Smooth muscle cell (in vitro differentiated cells): ENCODE data around the gene ANO1. TPM values are rescaled to one million over a fixed set of nuclear protein-coding genes. Genes with fewer than 3 reads are reported as not detected.

Experiments
- polyA plus RNA-seq: library from polyadenylated mRNA; unstranded; fragments of >200 nt; fragmentation: Nextera tagmentation; extraction: Ambion mirVana; gene quantifications from 2 replicates; pipeline ENCODE4 v1.2.1, GENCODE V29; 2016
- small RNA-seq: library from RNA; depleted of rRNA; stranded (forward); fragments of <200 nt; gene quantifications from one replicate; pipeline ENCODE3, GENCODE V24; 2014
- total RNA-seq: library from RNA; depleted of rRNA; stranded (reverse); fragments of >200 nt; gene quantifications from 2 replicates; pipeline ENCODE4 v1.2.3, GENCODE V29; 2014

Gene ANO1
- total and polyA plus RNA-seq, 2 experiments from 2014 or later = 93.4 to 133 TPM

Small RNAs within 50 kb of the gene (small RNA-seq; reads per million reads assigned to genes)
- not detected for gene RNU6-1175P

Other genes with a start within 250 kb of the ANO1 start
- gene FADD, start 125.0 kb downstream of the ANO1 start, total RNA-seq = 18.6 and 22.2 TPM in 2 replicates
- gene FADD, start 125.0 kb downstream of the ANO1 start, polyA plus RNA-seq = 38.8 and 41.3 TPM in 2 replicates
- 31.5 and 48.2 TPM in 2 replicates for gene PPFIA1, start 192.4 kb downstream of the ANO1 start, total RNA-seq
- 23.8 and 33.8 TPM in 2 replicates for gene PPFIA1, start 192.4 kb downstream of the ANO1 start, polyA plus RNA-seq